Testis (tissue), 3 donors: ENCODE data around the gene DTNB. TPM values are rescaled to one million over a fixed set of nuclear protein-coding genes. Genes with fewer than 3 reads are reported as not detected.

Experiments used
- DNase-seq: peaks from one replicate; pipeline ENCODE4 v3.0.0-alpha.2; 2019
- H3K27ac ChIP-seq, 2 donors: fragments of 200-600 bp; sonication (generic); one replicate each; pipeline ENCODE4 v1.5.1; 2019
- H3K27me3 ChIP-seq: fragments of 200-600 bp; sonication (generic); one replicate; pipeline ENCODE4 v1.5.1; 2019
- H3K36me3 ChIP-seq: fragments of 200-600 bp; sonication (generic); one replicate; pipeline ENCODE4 v1.5.1; 2017; ENCODE audit warnings: low read depth; ENCODE audit errors: missing control alignments
- H3K4me1 ChIP-seq: fragments of 200-600 bp; sonication (generic); one replicate; pipeline ENCODE4 v1.5.1; 2019
- H3K4me3 ChIP-seq, 2 donors: fragments of 200-600 bp; sonication (generic); one replicate each; pipeline ENCODE4 v1.5.1; 2017 to 2019
- H3K9me3 ChIP-seq: fragments of 200-600 bp; sonication (generic); one replicate; pipeline ENCODE4 v1.5.1; 2017
- CTCF ChIP-seq, 3 experiments: fragments of 450-650 bp in 2 of 3; fragments of 200-600 bp in 1 of 3; sonication (generic) in 1 of 3; IDR thresholded peaks; one replicate each; pipeline ENCODE4 v1.5.1; 2016 to 2019; ENCODE audit warnings: antibody characterized with exemption in 3 of 3, mild to moderate bottlenecking in 2 of 3, moderate library complexity in 1 of 3
- POLR2A ChIP-seq: fragments of 450-650 bp; IDR thresholded peaks from one replicate; pipeline ENCODE4 v1.6.1; 2017; ENCODE audit warnings: antibody characterized with exemption, mild to moderate bottlenecking, moderate library complexity
- WGBS, 2 donors: methylation state at CpG; one replicate each; pipeline ENCODE4 v1.1.5; 2018; 5-methylcytosine and 5-hydroxymethylcytosine counted together
- intact Hi-C: fragments of 100-400 bp; cut with DNase I; formaldehyde crosslinking; loops from one replicate; pipeline ENCODE4 v1.15.1; 2023; ENCODE audit warnings: low total_unique reads
- polyA plus RNA-seq: library from polyadenylated mRNA; stranded (reverse); fragments of 350-450 nt; fragmentation: Illumina TruSeq; extraction: RNeasy Lipid Tissue Mini Kit (QIAGEN cat#74804); gene quantifications from one replicate; pipeline ENCODE4 v1.2.3, GENCODE V29; 2014; ENCODE audit warnings: low read depth, low replicate concordance; ENCODE audit not compliant: insufficient read depth
- total RNA-seq, 2 donors: library from RNA; depleted of rRNA; stranded (reverse); fragments of >200 nt; gene quantifications; one replicate each; pipeline ENCODE4 v1.2.3, GENCODE V29; 2016

DTNB gene
- total and polyA plus RNA-seq, 3 donors from 2014 or later: 21.9 to 47.3 (median 45.1) TPM

- Histone ChIP-seq H3K27ac (no peak overlapping the region), H3K36me3 (no peaks in the 10 kb centered on the region), H3K27me3 (no peaks in the 10 kb centered on the region), H3K9me3 (no peaks in the 10 kb centered on the region), H3K4me1 (peaks cover 15% of the 10 kb centered on the region), H3K4me3 (no peak overlapping the region)
- 77 to 86% methylated on average over 10 to 20 of the region's 20 CpGs for WGBS, 2 donors
- intact Hi-C loops: no loop called here
- no peak for DNase-seq
- TF ChIP-seq CTCF (IDR thresholded peaks at IDR 0.05) (no peak), POLR2A (no peak)
Observed at GRCh38 chr2:25373269-25373981, 300.0 kb downstream of the DTNB start.

GRCh38 chr2:25372405-25373268 is 300.7 kb downstream of the DTNB start:
- Histone ChIP-seq H3K4me3 (no peak overlapping the region), H3K36me3 (no peaks in the 10 kb centered on the region), H3K4me1 (peaks cover 15% of the 10 kb centered on the region), H3K27ac (no peak overlapping the region), H3K27me3 (no peaks in the 10 kb centered on the region), H3K9me3 (no peaks in the 10 kb centered on the region)
- no peak for DNase-seq
- WGBS, 2 donors: 78 to 92% methylated on average over 25 of the region's 25 CpGs
- TF ChIP-seq CTCF (IDR thresholded peaks at IDR 0.05): no peak
- no peak for TF ChIP-seq POLR2A
- intact Hi-C loops: no loop called here

- no peak overlapping the region for H3K27ac ChIP-seq
- WGBS, 2 donors: 88 to 92% methylated on average over 27 of the region's 27 CpGs
- H3K27me3 ChIP-seq: no peaks in the 10 kb centered on the region
- intact Hi-C loops: no loop called here
- peaks cover 6% of the 10 kb centered on the region for H3K4me1 ChIP-seq
- TF ChIP-seq CTCF (IDR thresholded peaks at IDR 0.05): no peak
- TF ChIP-seq POLR2A: no peak
- DNase-seq: no peak
- H3K36me3 ChIP-seq: no peaks in the 10 kb centered on the region
- H3K9me3 ChIP-seq: no peaks in the 10 kb centered on the region
- no peak overlapping the region for H3K4me3 ChIP-seq
Observed at GRCh38 chr2:25371253-25372241, 301.8 kb downstream of the DTNB start.

DNA sequence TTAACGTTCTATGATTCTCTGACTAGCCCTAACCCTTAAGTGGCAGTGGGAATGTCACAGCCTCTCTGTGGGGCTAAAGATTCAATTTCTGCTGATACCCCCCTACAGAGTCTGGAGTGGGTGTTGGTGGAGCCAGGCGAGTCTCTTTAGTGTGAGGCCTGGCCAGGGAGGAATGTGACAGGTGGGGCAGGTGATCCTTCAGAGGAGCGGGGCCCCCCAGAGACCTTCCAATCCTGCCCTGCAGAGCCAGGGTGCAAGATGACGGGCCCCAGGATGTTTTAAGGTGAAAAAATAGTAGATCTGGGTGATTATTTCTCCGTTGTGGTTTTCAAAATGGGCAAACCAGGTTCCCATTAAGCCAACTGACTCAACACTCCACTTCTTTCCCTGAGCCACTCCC is 303.5 kb downstream of the DTNB start:
- 81 to 87% methylated on average over 5 of the region's 5 CpGs for WGBS, 2 donors
- no peak for TF ChIP-seq POLR2A
- no peak for TF ChIP-seq CTCF (IDR thresholded peaks at IDR 0.05)
- Histone ChIP-seq H3K27ac (no peak overlapping the region), H3K36me3 (no peaks in the 10 kb centered on the region), H3K4me3 (no peak overlapping the region), H3K27me3 (no peaks in the 10 kb centered on the region), H3K9me3 (no peaks in the 10 kb centered on the region), H3K4me1 (no peaks in the 10 kb centered on the region)
- intact Hi-C loops: no loop called here
- DNase-seq: no peak
